GM20431 (cell line): ENCODE results near the gene ROS1.

Experiments used
- in situ Hi-C: fragments of 300-500 bp; cut with MseI, MboI; formaldehyde crosslinking; loops from one replicate; pipeline ENCODE4 v1.15.0; 2020; ENCODE audit warnings: low sequenced_read_pairs; ENCODE audit not compliant: unreplicated experiment

The ROS1 gene

GRCh38 chr6:117328005-117328389 lies 97.7 kb downstream of the ROS1 start:
- in situ Hi-C loops: loop anchor here (25.0 kb wide), 1 partner anchor 234 kb away; no protein-coding TSS in a partner anchor

DNA sequence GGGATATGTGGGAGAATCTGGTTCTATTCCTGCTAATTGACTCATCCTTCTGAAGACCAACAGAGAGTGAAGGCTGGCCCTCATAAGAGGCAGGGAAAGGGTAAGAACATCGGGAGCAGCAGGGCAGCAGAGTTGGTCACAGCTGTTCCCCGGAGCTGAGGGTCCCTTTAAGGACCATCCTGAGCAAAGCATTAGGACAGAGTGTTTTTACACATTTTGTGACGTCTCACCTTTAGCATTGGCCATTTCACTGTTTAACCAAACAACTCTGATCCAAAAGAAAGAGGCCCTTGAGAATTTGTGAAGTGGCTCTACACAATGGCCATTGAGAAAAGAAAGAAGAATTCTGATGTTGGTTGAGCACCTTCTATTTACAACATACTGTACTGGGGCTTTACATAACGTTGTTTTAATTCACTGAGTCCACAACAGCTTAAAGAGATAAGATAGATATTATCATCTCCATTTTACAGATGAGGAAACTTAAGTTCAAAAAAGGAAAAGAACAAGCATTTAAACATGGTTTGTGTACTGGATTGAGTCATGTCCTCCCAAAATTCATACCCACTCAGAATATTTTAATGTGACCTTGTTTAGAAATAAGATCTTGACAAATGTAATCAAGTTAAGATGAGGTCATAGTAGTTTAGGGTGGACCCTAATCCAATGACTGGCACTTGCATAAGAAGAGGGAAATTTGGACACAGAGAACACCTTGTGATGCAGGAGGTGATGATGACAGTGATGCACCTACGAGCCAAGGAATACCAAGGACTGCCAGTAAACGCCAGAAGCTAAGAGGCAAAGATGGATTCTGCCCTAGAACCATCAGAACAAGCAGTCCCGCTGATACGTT lies 98.4 kb downstream of the ROS1 start:
- in situ Hi-C loops: loop anchor here (25.0 kb wide), 1 partner anchor 235 kb away; no protein-coding TSS in a partner anchor

DNA sequence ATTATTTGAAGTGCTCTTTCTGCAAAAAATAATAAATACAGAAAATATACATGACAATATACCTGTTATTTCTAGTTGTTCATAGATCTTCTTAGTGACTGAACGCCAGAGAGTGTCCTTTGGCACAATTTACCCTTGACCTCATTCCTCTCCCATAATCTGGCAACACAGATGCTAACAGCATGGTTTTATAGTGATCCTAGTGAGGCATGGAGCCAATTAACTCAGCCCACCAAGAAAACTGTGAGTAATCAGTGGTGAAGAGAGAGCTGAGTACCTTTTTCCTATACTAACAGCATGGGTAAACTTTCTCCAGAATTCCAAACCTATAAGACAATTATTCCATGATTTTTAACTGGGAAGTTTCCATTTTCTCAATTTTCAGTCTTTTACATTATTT lies 99.3 kb downstream of the ROS1 start:
- in situ Hi-C loops: loop anchor here (25.0 kb wide), 1 partner anchor 236 kb away; no protein-coding TSS in a partner anchor

- in situ Hi-C loops: no loop called here
These were observed 108.5 kb downstream of the ROS1 start for GRCh38 chr6:117317261-117317660.

DNA sequence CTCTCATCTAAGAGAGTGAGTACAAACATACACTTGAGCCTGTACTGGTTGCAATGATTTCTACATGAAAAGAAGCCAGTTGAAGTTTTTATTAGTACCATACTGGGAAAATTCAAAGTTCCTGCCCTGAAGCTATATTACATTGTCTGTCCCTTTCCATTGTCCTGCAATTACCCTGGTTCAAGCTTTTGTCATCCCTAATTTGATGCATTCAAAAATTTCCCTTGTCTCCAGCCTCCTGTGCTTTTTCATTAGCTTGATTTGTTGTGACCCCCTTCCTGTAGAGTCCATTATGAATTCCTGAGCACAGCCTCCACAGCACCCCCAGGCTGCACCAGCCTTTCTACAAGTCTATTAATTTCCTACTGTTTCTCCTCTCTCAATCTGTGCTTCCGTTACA lies 114.0 kb downstream of the ROS1 start:
- in situ Hi-C loops: no loop called here

GRCh38 chr6:117311310-117311709 lies 114.4 kb downstream of the ROS1 start:
- in situ Hi-C loops: no loop called here

DNA sequence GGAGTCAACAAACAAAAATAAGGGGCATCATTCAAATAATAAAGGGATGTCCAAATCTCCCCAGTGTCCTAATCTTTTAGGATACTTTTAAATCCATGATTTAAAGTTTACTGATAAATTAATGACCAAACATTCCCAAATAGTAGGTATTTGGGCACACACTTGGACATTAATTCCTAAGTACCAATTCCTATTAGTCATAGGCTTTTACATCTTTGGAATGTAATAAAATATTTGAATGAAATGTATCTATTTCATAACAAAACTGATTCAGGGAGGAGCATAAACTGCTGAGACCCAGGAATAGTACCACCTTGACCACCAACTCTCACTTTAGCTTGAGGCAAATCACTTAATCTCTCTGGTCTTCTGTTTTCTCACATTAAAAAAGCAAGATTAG lies 116.1 kb downstream of the ROS1 start:
- in situ Hi-C loops: no loop called here

DNA sequence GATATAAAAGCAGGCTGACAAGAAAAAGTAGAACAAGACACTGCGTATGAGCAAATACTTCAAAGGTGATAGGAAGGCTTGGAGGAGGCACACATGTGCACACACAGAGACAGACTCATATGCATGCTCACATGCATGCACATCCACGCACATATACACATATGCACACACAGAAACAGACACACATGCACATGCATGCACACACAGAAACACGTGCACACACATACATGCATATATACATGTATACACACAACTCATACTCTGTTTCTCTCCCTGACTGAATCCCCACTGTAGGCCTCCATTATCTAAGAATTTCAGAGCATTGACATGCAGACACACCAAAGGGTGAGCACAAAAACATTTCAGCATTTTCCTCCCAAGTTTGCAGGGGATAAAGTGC lies 116.7 kb downstream of the ROS1 start:
- in situ Hi-C loops: no loop called here

GRCh38 chr6:117307655-117308054 lies 118.1 kb downstream of the ROS1 start:
- in situ Hi-C loops: no loop called here

GRCh38 chr6:117306227-117306790 lies 119.4 kb downstream of the ROS1 start:
- in situ Hi-C loops: no loop called here

- in situ Hi-C loops: no loop called here
These were observed 121.3 kb downstream of the ROS1 start for GRCh38 chr6:117304446-117304845.

DNA sequence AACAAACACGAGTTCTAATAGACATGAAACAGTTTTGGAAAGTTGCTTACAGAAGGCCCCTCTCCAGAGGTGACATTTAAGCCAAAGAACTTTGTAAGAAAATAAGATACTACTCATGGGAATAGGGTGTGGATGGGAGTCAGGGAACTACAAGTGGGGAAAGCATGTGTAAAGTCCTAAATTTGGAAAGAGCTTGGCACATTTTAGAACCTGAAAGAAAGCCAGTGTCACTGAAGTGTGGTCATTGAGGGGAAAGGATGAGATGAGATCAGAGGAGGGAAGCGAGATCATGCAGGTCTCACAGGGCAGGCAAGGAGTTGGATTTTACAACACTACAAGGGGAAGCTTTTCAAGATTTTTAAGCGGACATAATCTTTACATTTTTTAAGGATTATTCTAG lies 122.4 kb downstream of the ROS1 start:
- in situ Hi-C loops: no loop called here

- in situ Hi-C loops: no loop called here
These were observed 126.8 kb downstream of the ROS1 start for GRCh38 chr6:117298941-117299340.

DNA sequence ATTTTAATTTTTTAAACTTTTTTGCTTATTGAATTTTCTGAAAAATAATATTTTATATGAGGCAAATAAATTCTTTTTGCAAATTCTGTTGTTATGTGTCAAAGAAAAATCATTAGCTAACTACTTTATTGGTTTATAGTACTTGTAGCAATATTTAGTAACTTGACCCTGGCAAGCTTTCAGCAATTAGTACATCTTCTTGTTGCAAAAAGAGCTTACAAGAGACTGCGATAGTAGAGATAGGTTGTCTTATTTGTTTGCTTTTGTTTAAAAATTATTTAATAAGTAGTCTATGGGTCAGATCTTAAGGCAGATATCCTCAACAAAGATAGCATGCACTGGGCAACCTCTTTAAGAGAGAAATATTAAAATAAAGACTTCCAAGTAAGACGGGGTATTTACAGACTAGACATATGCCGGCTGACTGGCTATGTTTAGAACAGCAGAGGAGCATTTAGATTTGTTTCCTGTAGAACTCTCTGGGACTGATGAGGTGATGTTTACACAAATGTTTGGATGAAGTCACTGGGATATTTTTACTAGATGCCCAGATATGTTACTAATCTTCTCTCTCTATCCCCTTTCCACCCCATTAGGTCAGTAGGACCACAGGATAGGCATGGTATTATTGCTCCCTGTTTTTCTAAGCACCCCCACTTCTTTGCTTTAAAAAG lies 135.4 kb downstream of the ROS1 start:
- in situ Hi-C loops: no loop called here

GRCh38 chr6:117288083-117288715 lies 137.5 kb downstream of the ROS1 start:
- in situ Hi-C loops: no loop called here

- in situ Hi-C loops: no loop called here
These were observed 144.8 kb downstream of the ROS1 start for GRCh38 chr6:117280922-117281321.

GRCh38 chr6:117276778-117277316 lies 148.9 kb downstream of the ROS1 start:
- in situ Hi-C loops: no loop called here

GRCh38 chr6:117275711-117276110 lies 150.0 kb downstream of the ROS1 start:
- in situ Hi-C loops: no loop called here

DNA sequence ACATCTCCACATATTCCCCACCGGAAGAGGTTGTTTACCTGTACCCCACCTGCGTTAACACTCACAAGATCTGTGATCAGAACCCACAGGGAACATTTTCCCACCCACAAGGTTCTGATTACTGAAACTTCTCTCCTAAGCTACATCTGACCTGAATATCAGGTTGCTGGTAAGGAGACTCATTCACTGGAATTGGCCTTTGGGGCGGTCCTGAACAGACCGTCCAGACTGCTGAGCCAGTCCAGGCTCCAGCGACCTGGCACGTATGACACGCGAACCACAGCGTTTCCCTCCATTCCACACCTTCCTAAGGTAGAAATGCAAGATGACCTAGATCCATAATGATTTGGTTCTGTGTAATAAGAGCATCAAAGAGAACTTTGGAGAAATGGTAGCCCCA lies 150.5 kb downstream of the ROS1 start:
- in situ Hi-C loops: no loop called here

DNA sequence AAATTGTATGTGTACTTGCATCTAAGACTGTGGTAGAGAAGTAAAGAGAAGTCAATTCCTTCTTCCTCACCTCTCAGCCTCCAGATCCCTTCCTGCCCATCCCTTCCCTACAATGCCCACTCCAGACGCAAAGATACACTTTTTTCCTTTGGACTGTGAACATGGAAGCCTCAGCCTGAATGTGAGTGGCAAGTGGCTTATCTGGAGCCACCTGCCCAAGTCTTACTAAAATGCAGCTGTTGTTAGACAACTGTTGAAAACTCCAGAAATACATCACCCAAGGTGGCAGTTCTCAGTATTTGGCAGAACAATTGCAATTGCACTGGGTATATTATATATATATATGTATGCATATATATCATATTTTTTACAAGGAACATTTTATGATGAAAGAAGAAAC lies 152.9 kb downstream of the ROS1 start:
- in situ Hi-C loops: no loop called here
